OCI-LY1 (cell line): ENCODE results near the gene NDUFV1.

Experiments used
- H2AFZ ChIP-seq: fragments of 200-600 bp; sonication (generic), shearing (Covaris generic); 2 replicates; pipeline ENCODE4 v1.6.0; 2014; ENCODE audit warnings: antibody characterized with exemption, mild to moderate bottlenecking, low read length
- H3F3A ChIP-seq: fragments of 200-600 bp; sonication (generic), shearing (Covaris generic); 2 replicates; pipeline ENCODE4 v1.6.0; 2014; ENCODE audit warnings: mild to moderate bottlenecking, antibody characterized with exemption, low read length, moderate library complexity; ENCODE audit not compliant: insufficient read depth
- H3K27ac ChIP-seq: fragments of 200-600 bp; sonication (generic); 2 replicates; pipeline ENCODE4 v1.5.1; 2014; ENCODE audit warnings: low read length, mixed run types, mild to moderate bottlenecking, low read depth; ENCODE audit not compliant: poor library complexity, severe bottlenecking
- H3K27me3 ChIP-seq: fragments of 200-600 bp; sonication (generic); 2 replicates; pipeline ENCODE4 v1.6.0; 2014; ENCODE audit warnings: antibody characterized with exemption, mild to moderate bottlenecking, low read length, moderate library complexity; ENCODE audit not compliant: insufficient read depth
- H3K36me3 ChIP-seq: fragments of 200-600 bp; sonication (generic); 2 replicates; pipeline ENCODE4 v1.6.1; 2014; ENCODE audit warnings: mild to moderate bottlenecking, antibody characterized with exemption, low read length, moderate library complexity, mixed read lengths; ENCODE audit not compliant: insufficient read depth
- H3K4me1 ChIP-seq: fragments of 200-600 bp; sonication (generic); 2 replicates; pipeline ENCODE4 v1.5.1; 2014; ENCODE audit warnings: mild to moderate bottlenecking, low read length, moderate library complexity; ENCODE audit not compliant: insufficient read depth, severe bottlenecking
- H3K4me2 ChIP-seq: fragments of 200-600 bp; sonication (generic), shearing (Covaris generic); 2 replicates; pipeline ENCODE4 v1.6.1; 2014; ENCODE audit warnings: low read length
- H3K4me3 ChIP-seq: fragments of 200-600 bp; sonication (generic); 2 replicates; pipeline ENCODE4 v1.5.1; 2014; ENCODE audit warnings: low read length, low read depth, mild to moderate bottlenecking, mixed read lengths; ENCODE audit not compliant: poor library complexity, severe bottlenecking
- H3K79me2 ChIP-seq: fragments of 200-600 bp; shearing (Covaris generic); 2 replicates; pipeline ENCODE4 v1.6.1; 2016; ENCODE audit warnings: mixed run types, low read length, mixed read lengths; ENCODE audit not compliant: insufficient read depth
- H3K9ac ChIP-seq: fragments of 200-600 bp; sonication (generic), shearing (Covaris generic); 2 replicates; pipeline ENCODE4 v1.6.1; 2014; ENCODE audit warnings: mild to moderate bottlenecking, low read length, mixed read lengths
- H3K9me2 ChIP-seq: fragments of 200-600 bp; sonication (generic), shearing (Covaris generic); 2 replicates; pipeline ENCODE4 v1.6.1; 2014; ENCODE audit warnings: low read depth, mild to moderate bottlenecking, low read length, mixed read lengths
- H3K9me3 ChIP-seq: fragments of 200-600 bp; shearing (Covaris generic); 2 replicates; pipeline ENCODE4 v1.6.1; 2014; ENCODE audit warnings: low read length, mixed read lengths
- H4K20me1 ChIP-seq: fragments of 200-600 bp; sonication (generic), shearing (Covaris generic); 2 replicates; pipeline ENCODE4 v1.6.0; 2016; ENCODE audit warnings: mild to moderate bottlenecking, low read length; ENCODE audit not compliant: insufficient read depth
- CTCF ChIP-seq: fragments of 200-600 bp; sonication (generic), shearing (Covaris generic); IDR thresholded peaks from 2 replicates; pipeline ENCODE4 v1.5.1; 2017; ENCODE audit warnings: mild to moderate bottlenecking, antibody characterized with exemption, low read length, moderate library complexity, mixed read lengths
- EZH2 ChIP-seq: fragments of 200-600 bp; sonication (generic), shearing (Covaris generic); IDR thresholded peaks from 2 replicates; pipeline ENCODE4 v1.8.0; 2017; ENCODE audit warnings: borderline replicate concordance, mixed run types, mild to moderate bottlenecking, antibody characterized with exemption, low read length, moderate library complexity, mixed read lengths

NDUFV1 gene

GRCh38 chr11:67631853-67632174 lies 25.1 kb downstream of the NDUFV1 start:
- H3K9ac ChIP-seq, result no peak overlapping the region
- H3K27me3 ChIP-seq, result peaks cover 6% of the 10 kb centered on the region; the same call in 1 of the 2 replicates
- H2AFZ ChIP-seq, result no peak overlapping the region
- no peak overlapping the region for H3K4me3 ChIP-seq
- no peaks in the 10 kb centered on the region for H3K36me3 ChIP-seq
- H3K9me3 ChIP-seq, result no peaks in the 10 kb centered on the region
- no peak overlapping the region for H3K4me2 ChIP-seq
- H3F3A ChIP-seq, result no peaks in the 10 kb centered on the region
- H3K9me2 ChIP-seq, result no peaks in the 10 kb centered on the region
- peaks cover 18% of the 10 kb centered on the region for H3K4me1 ChIP-seq
- no peak overlapping the region for H3K27ac ChIP-seq
- TF ChIP-seq EZH2 (no peak), CTCF (no peak)
- no peaks in the 10 kb centered on the region for H4K20me1 ChIP-seq
- no peaks in the 10 kb centered on the region for H3K79me2 ChIP-seq

GRCh38 chr11:67632175-67632981 lies 25.6 kb downstream of the NDUFV1 start:
- Histone ChIP-seq H3F3A (no peaks in the 10 kb centered on the region), H3K27ac (no peak overlapping the region), H3K4me3 (no peak overlapping the region), H3K36me3 (no peaks in the 10 kb centered on the region), H3K9ac (no peak overlapping the region), H2AFZ (no peak overlapping the region), H3K79me2 (no peaks in the 10 kb centered on the region), H3K9me3 (no peaks in the 10 kb centered on the region), H3K9me2 (no peaks in the 10 kb centered on the region), H3K4me2 (no peak overlapping the region), H4K20me1 (no peaks in the 10 kb centered on the region), H3K4me1 (peaks cover 18% of the 10 kb centered on the region), H3K27me3 (peaks cover 9% of the 10 kb centered on the region; the same call in 1 of the 2 replicates)
- no peak for TF ChIP-seq CTCF
- TF ChIP-seq EZH2, result no peak

GRCh38 chr11:67632982-67633755 lies 26.4 kb downstream of the NDUFV1 start:
- no peaks in the 10 kb centered on the region for H3K9me3 ChIP-seq
- H3K4me1 ChIP-seq, result peaks cover 18% of the 10 kb centered on the region
- H3K4me3 ChIP-seq, result no peak overlapping the region
- H3K9ac ChIP-seq, result no peak overlapping the region
- no peak overlapping the region for H3K4me2 ChIP-seq
- no peaks in the 10 kb centered on the region for H4K20me1 ChIP-seq
- no peaks in the 10 kb centered on the region for H3K79me2 ChIP-seq
- no peak overlapping the region for H2AFZ ChIP-seq
- TF ChIP-seq CTCF, result no peak
- no peak for TF ChIP-seq EZH2
- no peaks in the 10 kb centered on the region for H3K36me3 ChIP-seq
- H3K9me2 ChIP-seq, result no peaks in the 10 kb centered on the region
- no peaks in the 10 kb centered on the region for H3F3A ChIP-seq
- no peak overlapping the region for H3K27ac ChIP-seq
- H3K27me3 ChIP-seq, result peaks cover 9% of the 10 kb centered on the region; the same call in 1 of the 2 replicates
